ENCODE results near the gene RASSF4. TPM values are rescaled to one million over a fixed set of nuclear protein-coding genes. Genes with fewer than 3 reads are reported as not detected.
A peak's percentile ranks its signal among the peaks of the same experiment; 100 is the strongest.

The RASSF4 gene
- total and polyA plus RNA-seq, 9 donors = 4.8 to 21.9 (median 8.1) TPM

DNA sequence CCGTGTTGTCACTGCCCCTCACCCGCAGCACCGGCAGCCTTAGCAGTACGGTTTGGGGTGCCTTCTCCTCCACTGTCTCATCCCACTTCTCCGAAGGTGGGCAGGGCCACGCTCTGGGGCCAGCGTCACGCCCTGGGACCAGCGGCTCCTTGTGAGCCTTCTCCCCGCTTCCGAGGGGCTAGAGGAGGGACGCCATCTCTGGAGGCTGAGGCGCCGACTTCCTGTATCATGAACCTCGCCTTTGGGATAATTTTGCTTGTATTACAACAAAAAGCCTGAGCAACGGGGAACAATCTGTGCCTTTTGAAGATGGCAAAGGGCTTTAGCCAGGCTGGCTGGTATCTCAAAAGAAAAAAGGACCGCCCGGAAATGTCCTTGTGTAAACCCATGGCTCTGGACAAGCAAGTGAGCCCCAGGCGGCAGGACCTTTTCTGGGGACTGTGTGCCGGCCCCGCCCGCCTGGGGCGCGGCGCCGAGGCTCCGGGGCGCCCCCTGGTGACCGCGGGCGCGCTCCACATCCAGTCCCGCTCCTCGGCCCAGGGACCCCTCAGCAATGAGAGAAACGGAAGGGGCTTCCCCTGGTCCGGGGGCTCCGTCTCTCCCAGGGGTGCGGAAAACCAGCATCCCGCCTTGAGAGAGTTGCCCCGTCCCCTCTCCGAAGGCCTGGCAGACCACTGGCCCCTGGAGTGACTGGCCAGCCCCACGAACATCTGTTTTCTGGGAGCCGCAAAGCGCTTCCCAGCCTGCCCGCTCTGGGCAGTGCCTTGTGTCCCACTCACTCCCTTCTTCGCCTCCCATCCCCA, 15.2 kb downstream of the RASSF4 start:
- intact Hi-C loops (cut with DNase I) = loop anchor here in 1 of 4 donors (1.0 to 2.0 kb wide), 2 partner anchors 22 to 41 kb away; no protein-coding TSS in a partner anchor
- TF ChIP-seq, protein P1, sequence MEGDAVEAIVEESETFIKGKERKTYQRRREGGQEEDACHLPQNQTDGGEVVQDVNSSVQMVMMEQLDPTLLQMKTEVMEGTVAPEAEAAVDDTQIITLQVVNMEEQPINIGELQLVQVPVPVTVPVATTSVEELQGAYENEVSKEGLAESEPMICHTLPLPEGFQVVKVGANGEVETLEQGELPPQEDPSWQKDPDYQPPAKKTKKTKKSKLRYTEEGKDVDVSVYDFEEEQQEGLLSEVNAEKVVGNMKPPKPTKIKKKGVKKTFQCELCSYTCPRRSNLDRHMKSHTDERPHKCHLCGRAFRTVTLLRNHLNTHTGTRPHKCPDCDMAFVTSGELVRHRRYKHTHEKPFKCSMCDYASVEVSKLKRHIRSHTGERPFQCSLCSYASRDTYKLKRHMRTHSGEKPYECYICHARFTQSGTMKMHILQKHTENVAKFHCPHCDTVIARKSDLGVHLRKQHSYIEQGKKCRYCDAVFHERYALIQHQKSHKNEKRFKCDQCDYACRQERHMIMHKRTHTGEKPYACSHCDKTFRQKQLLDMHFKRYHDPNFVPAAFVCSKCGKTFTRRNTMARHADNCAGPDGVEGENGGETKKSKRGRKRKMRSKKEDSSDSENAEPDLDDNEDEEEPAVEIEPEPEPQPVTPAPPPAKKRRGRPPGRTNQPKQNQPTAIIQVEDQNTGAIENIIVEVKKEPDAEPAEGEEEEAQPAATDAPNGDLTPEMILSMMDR (IDR thresholded peaks at IDR 0.05) = peak; percentile 91 to 96 (median 95)
- no peak for TF ChIP-seq EP300 (IDR thresholded peaks at IDR 0.05)
- peak; percentile 32 for TF ChIP-seq POLR2A (IDR thresholded peaks at IDR 0.05)
- Histone ChIP-seq H3K27me3 (no peaks in the 10 kb centered on the region), H3K36me3 (no peaks in the 10 kb centered on the region), H3K4me1 (ENCODE audit: insufficient read depth) (peaks cover 24% of the 10 kb centered on the region), H3K4me3 (peak overlapping the region; percentile 69), H3K27ac (peak overlapping the region; percentile 73 to 84), H3K9me3 (peaks cover 0 to 7% of the 10 kb centered on the region in 2 donors)
- peak; percentile 73 to 86 (median 78) for DNase-seq
- 1 to 3% (median 2%) methylated on average over 45 to 46 of the region's 46 CpGs for WGBS, 3 donors

DNA sequence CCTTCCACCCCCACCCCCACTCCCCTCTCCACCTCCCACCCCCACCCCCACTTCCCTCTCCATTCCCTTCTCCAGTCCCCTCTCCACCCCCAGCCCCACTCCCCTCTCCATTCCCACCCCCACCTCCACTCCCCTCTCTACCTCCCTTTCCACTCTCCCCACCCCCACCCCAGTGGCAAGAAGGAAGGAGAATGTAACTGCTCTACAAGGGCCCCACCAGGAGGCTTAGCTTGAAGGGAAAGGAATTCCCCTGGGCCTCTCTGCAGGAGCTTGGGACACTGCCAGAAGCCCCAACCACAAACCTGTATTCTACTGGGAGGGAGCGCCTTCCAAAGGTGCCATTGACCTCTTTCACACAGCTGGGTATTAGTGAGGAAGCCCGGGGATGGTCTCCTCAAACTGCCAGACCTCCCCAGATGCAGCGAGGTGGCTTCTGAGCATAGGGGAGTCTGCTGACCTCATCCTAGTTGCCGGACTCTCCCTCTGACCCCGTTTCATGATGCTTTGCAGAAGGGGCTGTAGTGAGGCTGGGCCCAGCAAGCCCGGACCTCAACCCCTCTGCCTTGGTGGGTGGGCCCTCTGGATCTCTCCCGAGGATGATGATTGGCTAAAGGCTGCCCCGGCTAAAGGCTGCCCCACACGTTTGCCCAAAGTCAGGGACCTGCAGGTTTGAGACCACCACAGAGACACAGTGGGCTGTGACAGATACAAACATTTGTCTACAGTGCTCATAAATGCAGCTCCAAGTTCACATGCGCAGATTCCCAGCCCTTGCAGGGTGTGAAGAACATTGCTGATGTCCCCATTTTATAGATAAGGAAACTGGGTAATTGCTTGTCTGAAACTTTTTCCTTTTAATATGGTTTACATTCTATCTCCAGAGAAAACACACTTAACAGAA, 16.1 kb downstream of the RASSF4 start:
- peak overlapping the region; percentile 69 for H3K4me3 ChIP-seq
- no peaks in the 10 kb centered on the region for H3K36me3 ChIP-seq
- peaks cover 0 to 7% of the 10 kb centered on the region in 2 donors for H3K9me3 ChIP-seq
- WGBS, 3 donors = 25 to 34% (median 34%) methylated on average over 10 of the region's 10 CpGs
- DNase-seq = peak; percentile 54 to 77 (median 65)
- intact Hi-C loops (cut with DNase I) = loop anchor here in 1 of 4 donors (2.0 kb wide), 1 partner anchor 21 kb away; no protein-coding TSS in a partner anchor
- H3K27ac ChIP-seq = peak overlapping the region; percentile 73 to 84
- TF ChIP-seq, protein P1 (IDR thresholded peaks at IDR 0.05) = no peak
- TF ChIP-seq EP300 (IDR thresholded peaks at IDR 0.05) (no peak), POLR2A (IDR thresholded peaks at IDR 0.05) (no peak)
- peaks cover 29% of the 10 kb centered on the region for H3K4me1 ChIP-seq (ENCODE audit: insufficient read depth)
- H3K27me3 ChIP-seq = no peaks in the 10 kb centered on the region

DNA sequence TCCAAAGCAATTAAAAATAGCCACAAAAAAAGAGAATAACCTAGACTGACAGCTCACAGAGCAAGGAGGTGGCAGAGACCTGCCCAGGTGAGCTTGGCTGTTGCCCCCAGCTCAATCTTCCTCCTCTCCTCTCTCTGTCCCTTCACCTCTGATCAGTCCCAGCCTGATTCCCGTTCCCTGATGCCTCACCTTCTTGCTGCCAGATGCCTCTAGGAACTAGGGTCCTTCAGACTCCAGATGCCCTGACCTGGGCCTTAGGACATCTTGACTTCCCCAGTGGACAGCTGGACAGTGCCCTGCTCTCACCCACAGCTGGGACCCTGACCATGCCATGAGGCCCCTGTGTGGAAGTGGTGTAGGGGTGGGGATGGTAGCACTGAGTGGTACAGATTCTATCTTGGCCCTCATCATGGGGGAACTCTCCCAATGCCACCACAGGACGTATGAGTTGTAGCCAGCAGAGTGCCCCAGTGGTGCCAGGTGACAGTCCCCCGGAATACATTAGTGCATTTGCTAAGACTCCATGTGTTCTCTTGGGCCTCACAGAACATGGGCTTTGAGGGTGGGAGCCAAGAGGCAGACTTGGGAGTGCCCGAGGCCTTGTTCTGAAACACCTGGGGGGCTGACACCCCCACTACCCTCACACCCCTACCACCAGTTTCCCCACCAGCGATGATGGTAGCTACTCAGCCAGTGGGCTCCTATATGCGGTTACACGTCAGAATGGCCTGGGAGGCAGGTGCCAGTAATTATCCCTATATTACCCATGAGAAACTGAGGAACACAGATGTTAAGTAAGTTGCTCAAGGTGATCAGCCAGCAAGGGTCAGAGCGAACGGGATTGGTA, 17.0 kb downstream of the RASSF4 start:
- WGBS, 3 donors = 78 to 86% (median 79%) methylated on average over 9 of the region's 9 CpGs
- intact Hi-C loops (cut with DNase I) = no loop called here
- Histone ChIP-seq H3K27me3 (no peaks in the 10 kb centered on the region), H3K4me1 (ENCODE audit: insufficient read depth) (peaks cover 34% of the 10 kb centered on the region), H3K27ac (peak overlapping the region; percentile 37 to 84), H3K4me3 (peak overlapping the region; percentile 69), H3K9me3 (peaks cover 0 to 7% of the 10 kb centered on the region in 2 donors), H3K36me3 (no peaks in the 10 kb centered on the region)
- TF ChIP-seq, protein P1 (IDR thresholded peaks at IDR 0.05) = no peak
- TF ChIP-seq POLR2A (IDR thresholded peaks at IDR 0.05) = peak; percentile 19
- peak in 3 of 5 donors; percentile 29 to 40 (median 36) for DNase-seq

Measured in ovary (tissue), 9 donors.